Gastrocnemius medialis (tissue), 4 donors: ENCODE measurements around the gene LCORL. TPM values are rescaled to one million over a fixed set of nuclear protein-coding genes. Genes with fewer than 3 reads are reported as not detected.

Source experiments
- ATAC-seq, 2 donors: fragments of 150-250 bp; one replicate each; pipeline ENCODE4 v1.9.1; 2016
- DNase-seq, 2 donors: peaks; one replicate each; pipeline ENCODE4 v3.0.0-alpha.2; 2019
- H3K27ac ChIP-seq, 4 donors: fragments of 200-600 bp; sonication (generic); 1 replicate in 1 of 4; 2 replicates in 3 of 4; pipeline ENCODE4 v1.5.1; 2016 to 2018; ENCODE audit warnings: mild to moderate bottlenecking in 2 of 4, moderate library complexity in 1 of 4
- H3K27me3 ChIP-seq, 3 donors: fragments of 200-600 bp; sonication (generic) in 2 of 3; 1 replicate in 1 of 3; 2 replicates in 2 of 3; pipeline versions ENCODE4 v1.5.1 to v1.6.0; 2016 to 2019; ENCODE audit warnings: mild to moderate bottlenecking in 1 of 3, moderate library complexity in 1 of 3
- H3K36me3 ChIP-seq, 2 donors: fragments of 200-600 bp; sonication (generic) in 1 of 2; one replicate each; pipeline ENCODE4 v1.5.1; 2017 to 2018
- H3K4me1 ChIP-seq, 2 donors: fragments of 200-600 bp; sonication (generic) in 1 of 2; one replicate each; pipeline ENCODE4 v1.5.1; 2016 to 2017; ENCODE audit warnings: mild to moderate bottlenecking in 2 of 2
- H3K4me3 ChIP-seq, 4 donors: fragments of 200-600 bp; sonication (generic) in 3 of 4; 1 replicate in 1 of 4; 2 replicates in 3 of 4; pipeline ENCODE4 v1.5.1; 2016 to 2019; ENCODE audit warnings: mild to moderate bottlenecking in 2 of 4
- H3K9me3 ChIP-seq, 3 donors: fragments of 200-600 bp; sonication (generic) in 2 of 3; 1 replicate in 1 of 3; 2 replicates in 2 of 3; pipeline ENCODE4 v1.5.1; 2016 to 2019
- CTCF ChIP-seq, 5 experiments: fragments of 450-650 bp in 3 of 5; fragments of 200-600 bp in 2 of 5; sonication (generic) in 2 of 5; IDR thresholded peaks in 4 of 5; conservative IDR thresholded peaks in 1 of 5; 1 replicate in 4 of 5; 2 replicates in 1 of 5; pipeline ENCODE4 v1.5.1; 2016 to 2019; ENCODE audit warnings: antibody characterized with exemption in 5 of 5, mild to moderate bottlenecking in 3 of 5, moderate library complexity in 3 of 5
- POLR2A ChIP-seq, 2 donors: fragments of 450-650 bp; IDR thresholded peaks; one replicate each; pipeline ENCODE4 v1.6.1; 2017; ENCODE audit warnings: antibody characterized with exemption in 2 of 2, mild to moderate bottlenecking in 2 of 2, moderate library complexity in 2 of 2
- in situ Hi-C, 4 donors: fragments of 200-750 bp; cut with MboI; loops; one replicate each; pipeline versions ENCODE4 v1.15.0 to v1.8.0; 2017; ENCODE audit warnings: low sequenced_read_pairs in 4 of 4
- intact Hi-C: fragments of 100-400 bp; cut with DNase I; formaldehyde crosslinking; loops from one replicate; pipeline ENCODE4 v1.15.1; 2023; ENCODE audit warnings: low total_unique reads
- total RNA-seq, 4 donors: library from RNA; depleted of rRNA; stranded (reverse); fragments of >200 nt; gene quantifications; one replicate each; pipeline versions ENCODE4 v1.1.0 to v1.2.3, GENCODE V29; 2016

Gene LCORL
- total RNA-seq, 4 donors from 2014 or later = 12.8 to 34.7 (median 26.1) TPM

- H3K27ac ChIP-seq = no peak overlapping the region
- H3K36me3 ChIP-seq = no peaks in the 10 kb centered on the region
- no peaks in the 10 kb centered on the region for H3K9me3 ChIP-seq
- TF ChIP-seq CTCF (IDR thresholded peaks at IDR 0.05 in 4 of 5, conservative IDR thresholded peaks at IDR 0.05 in 1 of 5) = peak in 4 of 5 experiments; percentile 26 to 54 (median 38)
- TF ChIP-seq POLR2A (IDR thresholded peaks at IDR 0.05) = no peak
- intact Hi-C loops = no loop called here
- DNase-seq (no peak), ATAC-seq (peak; percentile 41 to 42)
- H3K4me1 ChIP-seq = no peaks in the 10 kb centered on the region
- no peaks in the 10 kb centered on the region for H3K27me3 ChIP-seq
- no peak overlapping the region for H3K4me3 ChIP-seq
- in situ Hi-C loops = loop anchor here (5.0 to 25.0 kb wide), 5 partner anchors 195 to 778 kb away; partner anchors contain the start of gene LCORL (in 2 of the 4)
Measured at GRCh38 chr4:17817027-17817426, 204.5 kb downstream of the LCORL start.

- H3K9me3 ChIP-seq = no peaks in the 10 kb centered on the region
- in situ Hi-C loops (loop anchor here (5.0 to 25.0 kb wide), 5 partner anchors 196 to 779 kb away; partner anchors contain the start of gene LCORL (in 2 of the 4)), intact Hi-C loops (no loop called here)
- no peak overlapping the region for H3K27ac ChIP-seq
- H3K4me3 ChIP-seq = no peak overlapping the region
- H3K4me1 ChIP-seq = peaks cover 6 to 7% of the 10 kb centered on the region in 2 donors
- ATAC-seq = no peak
- DNase-seq = no peak
- TF ChIP-seq CTCF (IDR thresholded peaks at IDR 0.05 in 4 of 5, conservative IDR thresholded peaks at IDR 0.05 in 1 of 5) (no peak), POLR2A (IDR thresholded peaks at IDR 0.05) (no peak)
- H3K27me3 ChIP-seq = no peaks in the 10 kb centered on the region
- no peaks in the 10 kb centered on the region for H3K36me3 ChIP-seq
Measured at GRCh38 chr4:17816142-17816541, 205.4 kb downstream of the LCORL start.

GRCh38 chr4:17814140-17814539 is 207.4 kb downstream of the LCORL start:
- DNase-seq = no peak
- Histone ChIP-seq H3K4me3 (no peak overlapping the region), H3K36me3 (no peaks in the 10 kb centered on the region), H3K4me1 (peaks cover 13 to 17% of the 10 kb centered on the region in 2 donors), H3K9me3 (no peaks in the 10 kb centered on the region), H3K27me3 (no peaks in the 10 kb centered on the region), H3K27ac (no peak overlapping the region)
- in situ Hi-C loops = loop anchor here (10.0 to 25.0 kb wide), 4 partner anchors 198 to 781 kb away; partner anchors contain the start of gene LCORL (in 2 of the 4)
- TF ChIP-seq POLR2A (IDR thresholded peaks at IDR 0.05) (no peak), CTCF (IDR thresholded peaks at IDR 0.05 in 4 of 5, conservative IDR thresholded peaks at IDR 0.05 in 1 of 5) (no peak)
- intact Hi-C loops = no loop called here
- no peak for ATAC-seq

- no peaks in the 10 kb centered on the region for H3K9me3 ChIP-seq
- H3K27ac ChIP-seq = no peak overlapping the region
- DNase-seq (no peak), ATAC-seq (no peak)
- TF ChIP-seq POLR2A (IDR thresholded peaks at IDR 0.05) (no peak), CTCF (IDR thresholded peaks at IDR 0.05 in 4 of 5, conservative IDR thresholded peaks at IDR 0.05 in 1 of 5) (no peak)
- peaks cover 26 to 30% of the 10 kb centered on the region in 2 donors for H3K4me1 ChIP-seq
- H3K4me3 ChIP-seq = no peak overlapping the region
- no peaks in the 10 kb centered on the region for H3K27me3 ChIP-seq
- in situ Hi-C loops (loop anchor here (10.0 to 25.0 kb wide), 4 partner anchors 200 to 782 kb away; partner anchors contain the start of gene LCORL (in 2 of the 4)), intact Hi-C loops (no loop called here)
- no peaks in the 10 kb centered on the region for H3K36me3 ChIP-seq
Measured at GRCh38 chr4:17812801-17813200, 208.8 kb downstream of the LCORL start.
